Keratinocyte (primary cell): ENCODE results near the gene DENND4C.

Experiments used
- CTCF ChIP-seq, 3 experiments: IDR thresholded peaks in 1 of 3; conservative IDR thresholded peaks in 1 of 3; optimal IDR thresholded peaks in 1 of 3; 2 replicates in 2 of 3; 3 replicates in 1 of 3; pipeline versions ENCODE3 to v1.5.1; 2011; ENCODE audit warnings: low read length in 3 of 3, mild to moderate bottlenecking in 3 of 3, moderate library complexity in 2 of 3, control low read depth in 1 of 3, inconsistent platforms in 1 of 3; ENCODE audit not compliant: insufficient read depth in 2 of 3; ENCODE audit errors: extremely low read depth in 1 of 3
- EZH2 ChIP-seq: IDR thresholded peaks from one replicate; pipeline ENCODE4 v1.6.1; 2012; ENCODE audit warnings: inconsistent platforms, mild to moderate bottlenecking, low read length, moderate library complexity

GRCh38 chr9:19255112-19255511, 24.6 kb downstream of the DENND4C start:
- TF ChIP-seq EZH2 (no peak), CTCF (optimal IDR thresholded peaks at IDR 0.05 in 1 of 3, IDR thresholded peaks at IDR 0.05 in 1 of 3, conservative IDR thresholded peaks at IDR 0.05 in 1 of 3; ENCODE audit: extremely low read depth in 1 of 3, insufficient read depth in 2 of 3, low read length in 3 of 3) (no peak)
